Esophagus mucosa (tissue), 1 donor: ENCODE measurements around the gene IL3RA. TPM values are rescaled to one million over a fixed set of nuclear protein-coding genes. Genes with fewer than 3 reads are reported as not detected.
"Not testable (repeated sequence)": the region's sequence is repeated elsewhere in the genome, so short reads cannot be mapped to it uniquely, and the experiment has no call there.

Source experiments
- ATAC-seq: fragments of 200-7000 bp; cut with Tn5 transposase; one replicate; pipeline ENCODE4 v1.9.1; 2020
- total RNA-seq: library from RNA; stranded (reverse); gene quantifications from one replicate; pipeline ENCODE4 v1.2.4, GENCODE V29; 2023
- donor health status: DM: yes; HTN: yes; CAD: no.

IL3RA gene
- total RNA-seq, 1 donor from 2014 or later, result 1.2 TPM

DNA sequence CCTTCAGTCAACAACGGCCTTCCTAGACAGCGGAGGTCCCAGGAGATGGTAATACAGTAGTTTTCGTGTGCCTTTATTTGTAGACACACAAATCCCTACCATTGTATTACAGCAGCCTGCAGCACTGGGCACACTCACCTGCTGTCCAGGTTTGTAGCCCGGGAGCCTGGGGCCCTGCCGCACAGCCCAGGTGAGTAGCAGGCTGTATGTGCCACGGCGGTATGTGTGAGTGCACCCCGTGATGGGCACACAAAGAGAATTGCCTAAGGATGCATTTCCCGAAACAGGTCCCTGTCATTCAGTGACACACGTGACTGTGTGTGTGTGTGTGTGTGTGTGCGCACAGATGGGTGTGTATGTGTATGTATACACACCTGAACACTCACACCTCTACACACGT, 63.5 kb downstream of the IL3RA start:
- ATAC-seq, result no peak

DNA sequence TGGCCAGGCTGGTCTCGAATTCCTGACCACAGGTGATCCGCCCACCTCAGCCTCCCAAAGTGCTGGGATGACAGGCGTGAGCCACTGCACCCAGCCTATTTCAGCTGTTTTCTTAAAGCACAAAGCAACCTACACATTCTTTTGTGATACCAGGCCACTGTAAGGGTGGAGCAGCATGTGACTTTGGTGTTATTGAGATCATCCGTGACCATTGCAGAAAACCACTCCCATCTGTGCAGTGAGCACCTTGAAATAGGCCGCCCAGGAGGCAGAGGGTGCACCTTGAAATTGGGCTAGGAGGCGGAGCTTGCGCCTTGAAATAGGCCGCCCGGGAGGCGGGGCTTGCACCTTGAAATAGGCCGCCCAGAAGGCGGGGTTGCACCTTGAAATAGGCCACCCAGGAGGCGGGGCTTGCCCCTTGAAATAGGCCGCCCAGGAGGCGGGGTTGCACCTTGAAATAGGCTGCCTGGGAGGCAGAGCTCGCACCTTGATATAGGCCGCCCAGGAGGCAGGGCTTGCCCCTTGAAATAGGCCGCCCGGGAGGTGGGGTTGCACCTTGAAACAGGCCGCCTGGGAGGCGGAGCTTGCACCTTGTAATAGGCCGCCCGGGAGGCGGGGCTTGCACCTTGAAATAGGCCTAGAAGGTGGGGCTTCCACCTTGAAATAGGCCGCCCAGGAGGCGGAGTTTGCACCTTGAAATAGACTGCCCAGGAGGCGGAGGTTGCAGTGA, 64.3 kb downstream of the IL3RA start:
- ATAC-seq, result peak; percentile 75

DNA sequence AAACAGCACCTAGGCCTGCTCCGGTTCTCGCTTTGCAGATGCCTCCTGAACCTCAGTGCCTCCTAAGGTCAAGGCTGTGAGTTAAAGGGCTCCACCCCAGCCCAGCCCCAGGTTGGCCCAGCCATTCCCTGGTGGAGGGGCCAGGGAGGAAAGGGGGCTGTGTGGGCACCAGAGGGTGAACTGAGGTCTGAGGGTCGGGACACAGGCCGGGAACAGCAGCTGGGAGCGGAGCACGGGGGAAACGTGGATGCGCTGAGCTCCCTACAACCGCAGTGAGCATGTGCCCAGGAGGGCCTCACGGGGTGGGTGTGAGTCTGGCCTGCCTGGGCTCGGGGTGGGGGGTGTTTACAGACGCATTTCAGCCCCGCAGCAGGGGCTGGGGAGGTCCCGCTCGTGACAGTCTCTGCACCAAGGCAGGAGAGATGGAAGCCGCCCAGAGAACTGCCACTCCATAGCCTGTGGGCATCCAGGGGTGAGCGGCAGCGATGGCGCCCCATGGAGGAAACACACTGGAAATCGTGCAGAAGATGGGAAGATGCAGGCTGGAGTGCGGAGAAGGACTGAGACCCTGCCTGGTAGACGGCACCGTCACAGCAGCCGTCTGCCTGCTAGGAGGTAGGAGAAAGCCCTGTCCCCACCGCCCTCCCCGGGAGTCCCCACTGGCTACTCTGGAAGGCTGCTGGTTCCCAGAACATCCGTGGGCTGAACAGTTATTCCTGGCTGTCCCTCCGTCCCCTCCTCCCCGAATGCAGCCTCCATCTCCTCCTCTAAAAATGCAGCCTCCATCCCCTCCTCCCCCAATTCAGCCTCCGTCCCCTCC, 65.2 kb downstream of the IL3RA start:
- ATAC-seq, result no peak

GRCh38 chrX:1403228-1403627, 66.6 kb downstream of the IL3RA start:
- ATAC-seq, result peak; percentile 22

- not testable (repeated sequence) for ATAC-seq
These were observed 67.3 kb downstream of the IL3RA start for GRCh38 chrX:1403867-1404266.

GRCh38 chrX:1405769-1406168, 69.2 kb downstream of the IL3RA start:
- not testable (repeated sequence) for ATAC-seq

GRCh38 chrX:1407035-1407434, 70.5 kb downstream of the IL3RA start:
- ATAC-seq, result no peak

GRCh38 chrX:1411326-1411725, 74.7 kb downstream of the IL3RA start:
- no peak for ATAC-seq

DNA sequence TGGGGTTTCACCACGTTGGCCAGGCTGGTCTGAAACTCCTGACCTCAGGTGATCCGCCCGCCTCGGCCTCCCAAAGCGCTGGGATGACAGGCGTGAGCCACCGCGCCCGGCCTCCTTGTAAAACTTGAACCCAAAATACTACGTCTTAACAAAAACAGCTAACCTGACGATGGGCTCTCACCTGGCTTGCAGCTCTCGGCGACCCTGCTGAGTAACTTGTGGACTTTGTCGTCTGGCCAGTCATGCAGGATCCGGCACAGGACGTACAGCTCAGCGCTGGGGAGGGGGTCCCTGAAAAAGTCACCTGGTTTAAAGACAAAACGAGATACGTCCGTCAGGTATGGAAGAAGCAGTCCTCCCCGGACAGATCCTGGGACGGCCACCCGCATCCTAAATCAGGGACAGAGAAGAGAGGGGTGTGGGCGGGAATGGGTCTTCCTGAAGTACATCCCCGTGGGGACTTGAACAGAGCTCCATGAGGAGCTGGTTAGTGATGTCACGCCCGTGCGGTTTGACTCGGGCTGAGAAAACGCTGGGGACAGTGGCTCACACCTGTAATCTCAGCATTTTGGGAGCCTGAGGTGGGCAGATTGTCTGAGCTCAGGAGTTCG, 76.1 kb downstream of the IL3RA start:
- no peak for ATAC-seq

DNA sequence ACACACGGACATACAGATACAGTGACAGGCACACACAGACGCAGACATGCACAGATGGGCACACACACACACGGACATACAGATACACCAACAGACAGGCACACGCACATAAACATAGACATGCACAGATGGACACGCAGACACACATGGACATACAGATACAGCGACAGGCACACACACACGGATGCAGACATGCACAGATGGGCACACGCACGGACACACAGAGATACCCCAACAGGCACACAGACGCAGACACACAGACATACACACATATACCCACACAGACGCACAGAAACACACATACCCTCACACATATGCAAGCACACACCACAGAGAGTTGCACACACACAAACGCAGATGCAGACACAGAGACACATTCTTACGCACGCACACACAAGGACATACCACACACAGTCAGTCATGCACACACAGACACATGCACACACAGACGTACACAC, 79.8 kb downstream of the IL3RA start:
- no peak for ATAC-seq

DNA sequence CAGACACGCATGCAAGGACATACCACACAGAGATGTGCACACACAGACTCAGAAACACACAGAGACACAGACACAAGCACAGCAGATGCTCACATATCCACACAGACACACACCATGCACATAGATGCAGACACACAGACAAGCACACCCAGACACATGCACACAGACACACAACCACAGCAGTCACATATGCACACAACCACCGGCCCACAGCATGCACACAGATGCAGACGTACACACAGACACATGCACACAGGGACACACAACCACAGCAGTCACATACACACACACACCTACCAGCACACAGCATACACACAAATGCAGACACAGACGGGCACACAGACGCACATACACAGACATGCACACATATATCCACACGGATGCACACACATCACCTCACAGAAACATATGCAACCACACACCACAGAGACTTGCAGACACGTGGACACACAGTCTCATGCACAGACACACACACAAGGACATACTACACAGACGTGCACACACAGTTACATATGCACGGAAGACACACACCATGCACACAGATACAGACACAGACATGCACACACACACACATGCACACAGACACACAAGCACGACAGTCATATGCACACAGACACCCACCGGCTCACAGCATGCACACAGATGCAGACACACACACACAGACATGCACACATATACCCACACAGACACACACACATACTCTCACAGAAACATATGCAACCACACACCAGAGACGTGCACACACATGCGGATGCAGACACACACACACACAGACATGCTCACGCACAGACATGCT, 80.6 kb downstream of the IL3RA start:
- ATAC-seq, result no peak

DNA sequence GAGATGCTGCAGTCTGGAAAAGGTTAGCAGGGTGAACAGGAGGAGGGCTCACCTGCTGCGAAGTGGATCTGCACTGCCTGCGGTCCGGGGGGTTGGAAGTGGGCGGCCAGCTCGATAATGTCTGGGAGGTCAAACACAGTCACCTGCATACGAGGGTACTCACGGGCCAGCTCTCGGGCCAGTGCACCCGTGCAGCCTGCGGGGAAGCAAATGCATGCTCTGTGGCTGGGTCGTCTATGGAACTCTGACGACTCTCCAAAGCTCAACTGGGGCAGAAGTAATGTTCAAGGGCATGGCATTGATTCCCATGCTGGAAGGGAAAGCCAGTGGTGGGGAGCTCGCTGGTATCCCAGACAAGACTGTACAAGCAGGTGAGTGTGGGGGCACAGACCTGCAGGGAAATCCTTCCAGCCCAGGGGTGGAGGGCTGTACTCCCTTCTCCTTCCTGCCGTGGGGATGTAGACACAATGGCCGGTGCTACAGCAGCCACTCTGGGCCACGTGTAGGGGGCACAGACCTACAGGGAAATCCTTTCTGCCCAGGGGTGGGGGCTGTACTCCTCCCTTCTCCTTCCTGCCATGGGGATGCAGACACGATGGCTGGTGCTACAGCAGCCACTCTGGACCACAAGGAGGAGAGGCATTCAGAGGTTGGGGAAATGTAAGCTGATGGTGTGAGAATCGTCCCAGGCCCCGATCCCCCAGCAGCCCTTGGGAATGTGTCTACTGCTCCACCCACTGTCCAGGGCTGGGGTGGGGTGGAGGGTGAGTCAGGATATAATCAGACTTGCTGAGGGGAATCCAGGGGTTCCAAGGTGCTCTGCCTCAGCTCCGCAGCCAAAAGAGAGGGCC, 81.6 kb downstream of the IL3RA start:
- no peak for ATAC-seq

DNA sequence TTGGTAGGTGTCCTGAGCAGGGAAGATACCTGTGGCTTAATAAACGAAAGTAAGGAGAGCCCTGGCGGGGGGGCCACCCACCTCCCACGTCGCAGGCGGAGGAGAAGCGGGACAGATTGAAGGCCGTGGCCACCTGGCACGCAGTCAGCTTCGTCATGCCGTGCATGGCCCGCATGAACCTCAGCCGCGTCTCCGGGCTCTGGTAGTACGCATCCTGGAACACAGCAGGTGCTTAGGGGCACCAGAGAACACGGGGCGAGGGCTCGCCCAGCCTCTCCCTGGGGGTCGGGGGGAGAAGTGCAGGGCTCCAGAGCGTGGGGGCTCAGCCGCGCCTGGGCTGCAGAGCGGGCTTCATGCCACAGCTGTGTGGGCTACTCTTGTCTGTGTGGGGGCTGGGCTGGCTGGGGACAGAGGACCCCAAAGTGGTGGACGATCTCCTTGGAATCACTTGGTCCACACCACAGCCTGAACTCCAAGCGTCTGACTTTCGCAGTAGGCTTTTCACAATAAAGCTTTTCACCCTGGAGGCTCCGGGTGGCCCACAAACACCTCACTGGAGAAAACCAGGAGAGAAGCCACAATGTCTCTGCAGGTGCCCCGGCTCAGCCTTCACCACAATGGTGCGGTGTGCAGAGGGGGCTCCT, 82.4 kb downstream of the IL3RA start:
- ATAC-seq, result peak; percentile 2

DNA sequence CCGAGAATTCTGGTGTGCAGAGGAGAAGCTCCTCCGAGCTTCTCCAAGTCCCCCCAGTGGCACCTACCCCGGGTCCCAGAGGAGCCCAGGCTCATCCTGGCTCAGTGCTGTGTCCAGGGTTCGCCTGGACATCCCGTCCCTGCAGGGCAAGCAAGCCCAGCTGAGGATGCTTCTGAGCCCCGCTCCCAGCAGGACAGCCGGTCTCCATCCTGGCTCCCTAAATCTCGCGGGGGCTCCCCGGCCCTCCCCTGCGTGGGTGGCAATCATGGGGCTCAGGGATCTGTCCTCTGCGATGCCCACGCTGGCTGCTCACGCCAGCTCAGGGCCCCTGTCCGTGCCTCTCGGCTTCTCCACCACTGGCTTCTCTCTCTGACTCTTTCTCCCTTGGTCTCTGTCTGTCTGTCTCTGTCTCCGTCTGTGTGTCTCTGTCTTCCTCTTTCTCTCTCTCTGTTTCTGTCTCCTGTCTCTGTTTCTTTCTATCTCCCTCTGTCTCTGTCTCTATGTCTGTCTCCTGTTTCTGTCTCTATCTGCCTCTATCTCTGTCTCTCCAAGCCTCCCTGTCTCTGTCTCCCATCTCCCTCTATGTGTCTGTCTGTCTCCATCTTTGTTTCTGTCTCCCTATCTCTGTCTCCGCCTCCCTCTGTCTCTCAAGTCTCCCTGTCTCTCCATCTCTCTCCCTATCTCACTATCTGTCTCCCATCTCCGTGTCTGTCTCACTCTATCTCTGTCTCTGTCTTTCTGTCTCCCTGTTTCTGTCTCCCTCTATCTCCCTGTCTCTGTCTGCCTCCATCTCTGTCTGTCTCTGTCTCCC, 83.2 kb downstream of the IL3RA start:
- ATAC-seq, result peak; percentile 9

DNA sequence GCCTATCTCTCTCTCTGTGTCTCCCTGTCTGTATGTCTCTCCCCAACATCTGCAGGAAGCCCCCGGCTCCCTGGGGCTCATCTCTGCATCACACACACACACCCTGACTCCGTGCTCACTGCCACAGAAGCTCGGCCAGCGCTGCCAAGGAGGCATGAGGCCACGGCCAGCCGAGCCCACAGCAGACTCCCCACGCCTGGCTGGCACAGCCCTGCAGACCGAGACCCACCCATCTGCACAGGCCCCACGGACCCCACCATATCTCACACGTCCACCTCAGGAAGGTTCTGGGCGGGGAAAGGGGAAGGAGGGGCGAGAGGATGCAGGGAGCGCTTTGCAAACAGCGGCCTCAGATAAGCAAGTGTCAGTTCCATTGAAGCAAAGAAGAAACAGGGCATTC, 83.8 kb downstream of the IL3RA start:
- no peak for ATAC-seq

GRCh38 chrX:1421433-1422134, 85.0 kb downstream of the IL3RA start:
- ATAC-seq, result no peak

- no peak for ATAC-seq
These were observed 85.5 kb downstream of the IL3RA start for GRCh38 chrX:1422135-1422465.

GRCh38 chrX:1423215-1423614, 86.6 kb downstream of the IL3RA start:
- ATAC-seq, result no peak

GRCh38 chrX:1424147-1424851, 87.7 kb downstream of the IL3RA start:
- ATAC-seq, result no peak
